ENCODE measurements around the gene TMEM267. TPM values are rescaled to one million over a fixed set of nuclear protein-coding genes. Genes with fewer than 3 reads are reported as not detected.
"Not testable (repeated sequence)": the region's sequence is repeated elsewhere in the genome, so short reads cannot be mapped to it uniquely, and the experiment has no call there.

Gene TMEM267
- total RNA-seq, 2 experiments from 2014 or later: 14.5 to 16.4 TPM

- POLR2A ChIA-PET: no interaction called here
- Mint-ChIP-seq H3K27me3 (peaks cover 10% of the 10 kb centered on the region), H3K9me3 (peaks cover 23% of the 10 kb centered on the region), H3K36me3 (ENCODE audit: low read depth) (peaks cover 7% of the 10 kb centered on the region), H3K4me1 (no peaks in the 10 kb centered on the region), H3K4me3 (no peak overlapping the region), H3K27ac (no peak overlapping the region)
- CTCF ChIA-PET: no interaction called here
- no peak for DNase-seq
These were observed 46.5 kb downstream of the TMEM267 start for GRCh38 chr5:43437062-43437660.

- ChIA-PET POLR2A (no interaction called here), CTCF (no interaction called here)
- no peak for DNase-seq
- Mint-ChIP-seq H3K27me3 (no peaks in the 10 kb centered on the region), H3K27ac (no peak overlapping the region), H3K36me3 (ENCODE audit: low read depth) (no peaks in the 10 kb centered on the region), H3K4me3 (no peak overlapping the region), H3K9me3 (peaks cover 7% of the 10 kb centered on the region), H3K4me1 (no peaks in the 10 kb centered on the region)
These were observed 50.3 kb downstream of the TMEM267 start for GRCh38 chr5:43433382-43433781.

GRCh38 chr5:43432486-43433375 is 50.9 kb downstream of the TMEM267 start:
- ChIA-PET CTCF (no interaction called here), POLR2A (no interaction called here)

GRCh38 chr5:43429706-43430105 is 54.0 kb downstream of the TMEM267 start:
- H3K27ac Mint-ChIP-seq: no peak overlapping the region
- POLR2A ChIA-PET: no interaction called here
- no peak overlapping the region for H3K4me3 Mint-ChIP-seq
- CTCF ChIA-PET: no interaction called here
- H3K4me1 Mint-ChIP-seq: no peaks in the 10 kb centered on the region
- no peak for DNase-seq
- H3K27me3 Mint-ChIP-seq: no peaks in the 10 kb centered on the region
- H3K9me3 Mint-ChIP-seq: no peaks in the 10 kb centered on the region
- no peaks in the 10 kb centered on the region for H3K36me3 Mint-ChIP-seq (ENCODE audit: low read depth)

More at GRCh38 chr5:43432486-43433375, 50.9 kb downstream of the TMEM267 start:
- H3K4me1 Mint-ChIP-seq: no peaks in the 10 kb centered on the region
- H3K27ac Mint-ChIP-seq: no peak overlapping the region
- H3K27me3 Mint-ChIP-seq: no peaks in the 10 kb centered on the region
- no peaks in the 10 kb centered on the region for H3K36me3 Mint-ChIP-seq (ENCODE audit: low read depth)
- DNase-seq: no peak
- no peak overlapping the region for H3K4me3 Mint-ChIP-seq
- H3K9me3 Mint-ChIP-seq: peaks cover 2% of the 10 kb centered on the region

GRCh38 chr5:43429016-43429415 is 54.6 kb downstream of the TMEM267 start:
- POLR2A ChIA-PET: no interaction called here
- Mint-ChIP-seq H3K9me3 (no peaks in the 10 kb centered on the region), H3K36me3 (ENCODE audit: low read depth) (no peaks in the 10 kb centered on the region), H3K27ac (no peak overlapping the region), H3K4me3 (no peak overlapping the region), H3K27me3 (no peaks in the 10 kb centered on the region), H3K4me1 (no peaks in the 10 kb centered on the region)
- no peak for DNase-seq
- CTCF ChIA-PET: interaction anchor here (0.8 kb wide), 1 partner anchor 12 kb away, joined by 3 read pairs; no protein-coding TSS in a partner anchor

- H3K27ac Mint-ChIP-seq: no peak overlapping the region
- no peaks in the 10 kb centered on the region for H3K4me1 Mint-ChIP-seq
- no peak overlapping the region for H3K4me3 Mint-ChIP-seq
- H3K36me3 Mint-ChIP-seq (ENCODE audit: low read depth): no peaks in the 10 kb centered on the region
- CTCF ChIA-PET: no interaction called here
- no peaks in the 10 kb centered on the region for H3K9me3 Mint-ChIP-seq
- DNase-seq: no peak
- POLR2A ChIA-PET: no interaction called here
- H3K27me3 Mint-ChIP-seq: no peaks in the 10 kb centered on the region
These were observed 56.4 kb downstream of the TMEM267 start for GRCh38 chr5:43427306-43427705.

GRCh38 chr5:43425983-43426382 is 57.7 kb downstream of the TMEM267 start:
- CTCF ChIA-PET: no interaction called here
- Mint-ChIP-seq H3K27me3 (no peaks in the 10 kb centered on the region), H3K4me1 (no peaks in the 10 kb centered on the region), H3K27ac (no peak overlapping the region), H3K9me3 (no peaks in the 10 kb centered on the region), H3K4me3 (no peak overlapping the region), H3K36me3 (ENCODE audit: low read depth) (no peaks in the 10 kb centered on the region)
- POLR2A ChIA-PET: no interaction called here
- DNase-seq: no peak

GRCh38 chr5:43423086-43423485 is 60.6 kb downstream of the TMEM267 start:
- H3K4me3 Mint-ChIP-seq; CTCF ChIA-PET; H3K9me3 Mint-ChIP-seq; H3K27ac Mint-ChIP-seq; H3K4me1 Mint-ChIP-seq; DNase-seq; H3K36me3 Mint-ChIP-seq (ENCODE audit: low read depth); H3K27me3 Mint-ChIP-seq; POLR2A ChIA-PET: not testable (repeated sequence)

- POLR2A ChIA-PET: no interaction called here
These were observed 61.5 kb downstream of the TMEM267 start for GRCh38 chr5:43422143-43422542.

GRCh38 chr5:43421450-43422133 is 62.1 kb downstream of the TMEM267 start:
- CTCF ChIA-PET: no interaction called here

More at GRCh38 chr5:43422143-43422542, 61.5 kb downstream of the TMEM267 start:
- Mint-ChIP-seq H3K27ac (no peak overlapping the region), H3K9me3 (no peaks in the 10 kb centered on the region), H3K4me3 (no peak overlapping the region), H3K36me3 (ENCODE audit: low read depth) (no peaks in the 10 kb centered on the region), H3K4me1 (no peaks in the 10 kb centered on the region), H3K27me3 (peaks cover 3% of the 10 kb centered on the region)
- DNase-seq: no peak
- CTCF ChIA-PET: no interaction called here

GRCh38 chr5:43420241-43420640 is 63.4 kb downstream of the TMEM267 start:
- Mint-ChIP-seq H3K4me3 (no peak overlapping the region), H3K4me1 (no peaks in the 10 kb centered on the region), H3K9me3 (no peaks in the 10 kb centered on the region), H3K27me3 (peaks cover 3% of the 10 kb centered on the region), H3K27ac (no peak overlapping the region), H3K36me3 (ENCODE audit: low read depth) (no peaks in the 10 kb centered on the region)
- ChIA-PET CTCF (no interaction called here), POLR2A (no interaction called here)
- DNase-seq: no peak

More at GRCh38 chr5:43421450-43422133, 62.1 kb downstream of the TMEM267 start:
- DNase-seq: no peak
- H3K4me3 Mint-ChIP-seq: no peak overlapping the region
- POLR2A ChIA-PET: no interaction called here
- no peak overlapping the region for H3K27ac Mint-ChIP-seq
- H3K9me3 Mint-ChIP-seq: no peaks in the 10 kb centered on the region
- H3K27me3 Mint-ChIP-seq: peaks cover 3% of the 10 kb centered on the region
- H3K36me3 Mint-ChIP-seq (ENCODE audit: low read depth): no peaks in the 10 kb centered on the region
- no peaks in the 10 kb centered on the region for H3K4me1 Mint-ChIP-seq

- Mint-ChIP-seq H3K27ac (no peak overlapping the region), H3K9me3 (no peaks in the 10 kb centered on the region), H3K36me3 (ENCODE audit: low read depth) (no peaks in the 10 kb centered on the region), H3K4me3 (no peak overlapping the region), H3K27me3 (peaks cover 3% of the 10 kb centered on the region), H3K4me1 (no peaks in the 10 kb centered on the region)
- POLR2A ChIA-PET: no interaction called here
- CTCF ChIA-PET: no interaction called here
- no peak for DNase-seq
These were observed 65.1 kb downstream of the TMEM267 start for GRCh38 chr5:43418561-43418960.

- no peaks in the 10 kb centered on the region for H3K9me3 Mint-ChIP-seq
- H3K4me1 Mint-ChIP-seq: no peaks in the 10 kb centered on the region
- H3K36me3 Mint-ChIP-seq (ENCODE audit: low read depth): no peaks in the 10 kb centered on the region
- H3K27me3 Mint-ChIP-seq: peaks cover 3% of the 10 kb centered on the region
- ChIA-PET POLR2A (no interaction called here), CTCF (interaction anchor here (0.9 kb wide), 1 partner anchor 12 kb away, joined by 3 read pairs; no protein-coding TSS in a partner anchor)
- DNase-seq: no peak
- no peak overlapping the region for H3K4me3 Mint-ChIP-seq
- H3K27ac Mint-ChIP-seq: no peak overlapping the region
These were observed 66.8 kb downstream of the TMEM267 start for GRCh38 chr5:43416803-43417394.
